ENCODE measurements around the gene EFTUD2.

The EFTUD2 gene

GRCh38 chr17:44859701-44860100 is 39.5 kb downstream of the EFTUD2 start:
- Histone ChIP-seq H3K27ac (ENCODE audit: low read length) (no peak overlapping the region), H3K36me3 (ENCODE audit: control insufficient read depth in 1 of 2, insufficient read depth in 2 of 2, low read length in 2 of 2) (peaks cover 64 to 91% of the 10 kb centered on the region in 2 donors), H3K4me3 (ENCODE audit: low read depth in 1 of 2, low read length in 2 of 2) (no peak overlapping the region), H3K9me3 (ENCODE audit: control insufficient read depth in 1 of 2, low read length in 2 of 2) (no peaks in the 10 kb centered on the region), H3K4me1 (ENCODE audit: control insufficient read depth in 1 of 2, insufficient read depth in 2 of 2, low read length in 2 of 2) (no peaks in the 10 kb centered on the region), H3K27me3 (ENCODE audit: low read depth, low read length) (no peaks in the 10 kb centered on the region)

GRCh38 chr17:44854192-44854591 is 45.1 kb downstream of the EFTUD2 start:
- no peaks in the 10 kb centered on the region for H3K4me1 ChIP-seq (ENCODE audit: control insufficient read depth in 1 of 2, insufficient read depth in 2 of 2, low read length in 2 of 2)
- H3K27me3 ChIP-seq (ENCODE audit: low read depth, low read length): no peaks in the 10 kb centered on the region
- H3K27ac ChIP-seq (ENCODE audit: low read length): no peak overlapping the region
- H3K36me3 ChIP-seq (ENCODE audit: control insufficient read depth in 1 of 2, insufficient read depth in 2 of 2, low read length in 2 of 2): peaks cover 52 to 91% of the 10 kb centered on the region in 2 donors
- H3K4me3 ChIP-seq (ENCODE audit: low read depth in 1 of 2, low read length in 2 of 2): no peak overlapping the region
- no peaks in the 10 kb centered on the region for H3K9me3 ChIP-seq (ENCODE audit: control insufficient read depth in 1 of 2, low read length in 2 of 2)

- Histone ChIP-seq H3K36me3 (ENCODE audit: control insufficient read depth in 1 of 2, insufficient read depth in 2 of 2, low read length in 2 of 2) (peaks cover 34 to 57% of the 10 kb centered on the region in 2 donors), H3K4me3 (ENCODE audit: low read depth in 1 of 2, low read length in 2 of 2) (no peak overlapping the region), H3K9me3 (ENCODE audit: control insufficient read depth in 1 of 2, low read length in 2 of 2) (no peaks in the 10 kb centered on the region), H3K27me3 (ENCODE audit: low read depth, low read length) (no peaks in the 10 kb centered on the region), H3K4me1 (ENCODE audit: control insufficient read depth in 1 of 2, insufficient read depth in 2 of 2, low read length in 2 of 2) (no peaks in the 10 kb centered on the region), H3K27ac (ENCODE audit: low read length) (no peak overlapping the region)
Observed at GRCh38 chr17:44850612-44851011, 48.6 kb downstream of the EFTUD2 start.

GRCh38 chr17:44850025-44850424 is 49.2 kb downstream of the EFTUD2 start:
- Histone ChIP-seq H3K4me3 (ENCODE audit: low read depth in 1 of 2, low read length in 2 of 2) (no peak overlapping the region), H3K27ac (ENCODE audit: low read length) (no peak overlapping the region), H3K36me3 (ENCODE audit: control insufficient read depth in 1 of 2, insufficient read depth in 2 of 2, low read length in 2 of 2) (peaks cover 33 to 51% of the 10 kb centered on the region in 2 donors), H3K27me3 (ENCODE audit: low read depth, low read length) (no peaks in the 10 kb centered on the region), H3K4me1 (ENCODE audit: control insufficient read depth in 1 of 2, insufficient read depth in 2 of 2, low read length in 2 of 2) (no peaks in the 10 kb centered on the region), H3K9me3 (ENCODE audit: control insufficient read depth in 1 of 2, low read length in 2 of 2) (no peaks in the 10 kb centered on the region)

- no peak overlapping the region for H3K4me3 ChIP-seq (ENCODE audit: low read depth in 1 of 2, low read length in 2 of 2)
Observed at GRCh38 chr17:44848961-44849489, 50.2 kb downstream of the EFTUD2 start.

GRCh38 chr17:44848257-44848795 is 50.9 kb downstream of the EFTUD2 start:
- Histone ChIP-seq H3K27me3 (ENCODE audit: low read depth, low read length) (no peaks in the 10 kb centered on the region), H3K27ac (ENCODE audit: low read length) (no peak overlapping the region), H3K9me3 (ENCODE audit: control insufficient read depth in 1 of 2, low read length in 2 of 2) (no peaks in the 10 kb centered on the region), H3K4me3 (ENCODE audit: low read depth in 1 of 2, low read length in 2 of 2) (no peak overlapping the region), H3K36me3 (ENCODE audit: control insufficient read depth in 1 of 2, insufficient read depth in 2 of 2, low read length in 2 of 2) (peaks cover 16 to 34% of the 10 kb centered on the region in 2 donors), H3K4me1 (ENCODE audit: control insufficient read depth in 1 of 2, insufficient read depth in 2 of 2, low read length in 2 of 2) (peaks cover 0 to 7% of the 10 kb centered on the region in 2 donors)

More at GRCh38 chr17:44848961-44849489, 50.2 kb downstream of the EFTUD2 start:
- peaks cover 0 to 5% of the 10 kb centered on the region in 2 donors for H3K4me1 ChIP-seq (ENCODE audit: control insufficient read depth in 1 of 2, insufficient read depth in 2 of 2, low read length in 2 of 2)
- no peaks in the 10 kb centered on the region for H3K9me3 ChIP-seq (ENCODE audit: control insufficient read depth in 1 of 2, low read length in 2 of 2)
- H3K27me3 ChIP-seq (ENCODE audit: low read depth, low read length): no peaks in the 10 kb centered on the region
- peaks cover 23 to 41% of the 10 kb centered on the region in 2 donors for H3K36me3 ChIP-seq (ENCODE audit: control insufficient read depth in 1 of 2, insufficient read depth in 2 of 2, low read length in 2 of 2)
- H3K27ac ChIP-seq (ENCODE audit: low read length): no peak overlapping the region

- Histone ChIP-seq H3K4me3 (ENCODE audit: low read depth in 1 of 2, low read length in 2 of 2) (no peak within 1 kb of the TSS), H3K9me3 (ENCODE audit: control insufficient read depth in 1 of 2, low read length in 2 of 2) (no peaks in the 10 kb centered on the region), H3K27me3 (ENCODE audit: low read depth, low read length) (no peaks in the 10 kb centered on the region), H3K36me3 (ENCODE audit: control insufficient read depth in 1 of 2, insufficient read depth in 2 of 2, low read length in 2 of 2) (peaks cover 10 to 28% of the 10 kb centered on the region in 2 donors), H3K4me1 (ENCODE audit: control insufficient read depth in 1 of 2, insufficient read depth in 2 of 2, low read length in 2 of 2) (peaks cover 0 to 8% of the 10 kb centered on the region in 2 donors), H3K27ac (ENCODE audit: low read length) (no peak within 1 kb of the TSS)
Observed at GRCh38 chr17:44847586-44847985, 51.7 kb downstream of the EFTUD2 start, which contains the start of gene HIGD1B. Gene HIGD1B (plus strand): TSS chr17:44847883. CDS start chr17:44848153, 270 bp downstream.

GRCh38 chr17:44846206-44846605 is 53.0 kb downstream of the EFTUD2 start:
- peaks cover 0 to 13% of the 10 kb centered on the region in 2 donors for H3K4me1 ChIP-seq (ENCODE audit: control insufficient read depth in 1 of 2, insufficient read depth in 2 of 2, low read length in 2 of 2)
- H3K27ac ChIP-seq (ENCODE audit: low read length): no peak overlapping the region
- H3K4me3 ChIP-seq (ENCODE audit: low read depth in 1 of 2, low read length in 2 of 2): no peak overlapping the region
- H3K9me3 ChIP-seq (ENCODE audit: control insufficient read depth in 1 of 2, low read length in 2 of 2): no peaks in the 10 kb centered on the region
- H3K36me3 ChIP-seq (ENCODE audit: control insufficient read depth in 1 of 2, insufficient read depth in 2 of 2, low read length in 2 of 2): peaks cover 3 to 19% of the 10 kb centered on the region in 2 donors
- no peaks in the 10 kb centered on the region for H3K27me3 ChIP-seq (ENCODE audit: low read depth, low read length)

GRCh38 chr17:44844390-44844830 is 54.8 kb downstream of the EFTUD2 start:
- H3K27ac ChIP-seq (ENCODE audit: low read length): no peak overlapping the region
- H3K27me3 ChIP-seq (ENCODE audit: low read depth, low read length): no peaks in the 10 kb centered on the region
- H3K4me3 ChIP-seq (ENCODE audit: low read depth in 1 of 2, low read length in 2 of 2): no peak overlapping the region
- H3K9me3 ChIP-seq (ENCODE audit: control insufficient read depth in 1 of 2, low read length in 2 of 2): no peaks in the 10 kb centered on the region
- peaks cover 0 to 3% of the 10 kb centered on the region in 2 donors for H3K36me3 ChIP-seq (ENCODE audit: control insufficient read depth in 1 of 2, insufficient read depth in 2 of 2, low read length in 2 of 2)
- H3K4me1 ChIP-seq (ENCODE audit: control insufficient read depth in 1 of 2, insufficient read depth in 2 of 2, low read length in 2 of 2): peaks cover 0 to 13% of the 10 kb centered on the region in 2 donors

- no peaks in the 10 kb centered on the region for H3K36me3 ChIP-seq (ENCODE audit: control insufficient read depth in 1 of 2, insufficient read depth in 2 of 2, low read length in 2 of 2)
- no peaks in the 10 kb centered on the region for H3K27me3 ChIP-seq (ENCODE audit: low read depth, low read length)
- no peak overlapping the region for H3K4me3 ChIP-seq (ENCODE audit: low read depth in 1 of 2, low read length in 2 of 2)
- no peaks in the 10 kb centered on the region for H3K9me3 ChIP-seq (ENCODE audit: control insufficient read depth in 1 of 2, low read length in 2 of 2)
- H3K4me1 ChIP-seq (ENCODE audit: control insufficient read depth in 1 of 2, insufficient read depth in 2 of 2, low read length in 2 of 2): peaks cover 0 to 13% of the 10 kb centered on the region in 2 donors
- H3K27ac ChIP-seq (ENCODE audit: low read length): no peak overlapping the region
Observed at GRCh38 chr17:44842748-44843147, 56.5 kb downstream of the EFTUD2 start.

GRCh38 chr17:44840936-44841335 is 58.3 kb downstream of the EFTUD2 start:
- H3K36me3 ChIP-seq (ENCODE audit: control insufficient read depth in 1 of 2, insufficient read depth in 2 of 2, low read length in 2 of 2): no peaks in the 10 kb centered on the region
- H3K4me3 ChIP-seq (ENCODE audit: low read depth in 1 of 2, low read length in 2 of 2): no peak overlapping the region
- peaks cover 0 to 13% of the 10 kb centered on the region in 2 donors for H3K4me1 ChIP-seq (ENCODE audit: control insufficient read depth in 1 of 2, insufficient read depth in 2 of 2, low read length in 2 of 2)
- no peaks in the 10 kb centered on the region for H3K27me3 ChIP-seq (ENCODE audit: low read depth, low read length)
- H3K27ac ChIP-seq (ENCODE audit: low read length): no peak overlapping the region
- H3K9me3 ChIP-seq (ENCODE audit: control insufficient read depth in 1 of 2, low read length in 2 of 2): no peaks in the 10 kb centered on the region

GRCh38 chr17:44840274-44840673 is 59.0 kb downstream of the EFTUD2 start:
- Histone ChIP-seq H3K27me3 (ENCODE audit: low read depth, low read length) (no peaks in the 10 kb centered on the region), H3K36me3 (ENCODE audit: control insufficient read depth in 1 of 2, insufficient read depth in 2 of 2, low read length in 2 of 2) (no peaks in the 10 kb centered on the region), H3K9me3 (ENCODE audit: control insufficient read depth in 1 of 2, low read length in 2 of 2) (no peaks in the 10 kb centered on the region), H3K4me1 (ENCODE audit: control insufficient read depth in 1 of 2, insufficient read depth in 2 of 2, low read length in 2 of 2) (peaks cover 0 to 13% of the 10 kb centered on the region in 2 donors), H3K4me3 (ENCODE audit: low read depth in 1 of 2, low read length in 2 of 2) (no peak overlapping the region), H3K27ac (ENCODE audit: low read length) (no peak overlapping the region)
